Effector memory CD4-positive, alpha-beta T cell (primary cell): ENCODE measurements around the gene TBC1D28.
"Not testable (repeated sequence)": the region's sequence is repeated elsewhere in the genome, so short reads cannot be mapped to it uniquely, and the experiment has no call there.

Experiments used
- DNase-seq, 3 donors: peaks; one replicate each; pipeline ENCODE4 v3.0.0-alpha.2; 2020
- H3K27ac ChIP-seq: 2 replicates; pipeline ENCODE4 v1.7.0; 2013; ENCODE audit warnings: mild to moderate bottlenecking, low read length, moderate library complexity; ENCODE audit not compliant: insufficient read depth, poor library complexity, severe bottlenecking
- H3K27me3 ChIP-seq: replicated peaks from 2 replicates; pipeline ENCODE4 v1.7.0; 2013; ENCODE audit warnings: mild to moderate bottlenecking, low read length; ENCODE audit not compliant: insufficient read depth, control insufficient read depth, poor library complexity, severe bottlenecking
- H3K36me3 ChIP-seq: 2 replicates; pipeline ENCODE4 v1.7.0; 2013; ENCODE audit warnings: mild to moderate bottlenecking, low read length, moderate library complexity; ENCODE audit not compliant: control insufficient read depth, insufficient read depth
- H3K4me1 ChIP-seq: 2 replicates; pipeline ENCODE4 v1.7.0; 2013; ENCODE audit warnings: low read length, mild to moderate bottlenecking; ENCODE audit not compliant: control insufficient read depth, insufficient read depth, poor library complexity, severe bottlenecking
- H3K4me3 ChIP-seq: 2 replicates; pipeline ENCODE4 v1.7.0; 2013; ENCODE audit warnings: low read length, low read depth, mild to moderate bottlenecking; ENCODE audit not compliant: insufficient read depth, poor library complexity, severe bottlenecking
- H3K9me3 ChIP-seq: 2 replicates; pipeline ENCODE4 v1.7.0; 2013; ENCODE audit warnings: mild to moderate bottlenecking, low read length, moderate library complexity; ENCODE audit not compliant: control insufficient read depth

The TBC1D28 gene

GRCh38 chr17:18661924-18662624 is 17.9 kb upstream of the TBC1D28 start:
- not testable (repeated sequence) for H3K9me3 ChIP-seq, H3K27me3 ChIP-seq, H3K4me3 ChIP-seq, H3K36me3 ChIP-seq, H3K4me1 ChIP-seq, DNase-seq, H3K27ac ChIP-seq

DNA sequence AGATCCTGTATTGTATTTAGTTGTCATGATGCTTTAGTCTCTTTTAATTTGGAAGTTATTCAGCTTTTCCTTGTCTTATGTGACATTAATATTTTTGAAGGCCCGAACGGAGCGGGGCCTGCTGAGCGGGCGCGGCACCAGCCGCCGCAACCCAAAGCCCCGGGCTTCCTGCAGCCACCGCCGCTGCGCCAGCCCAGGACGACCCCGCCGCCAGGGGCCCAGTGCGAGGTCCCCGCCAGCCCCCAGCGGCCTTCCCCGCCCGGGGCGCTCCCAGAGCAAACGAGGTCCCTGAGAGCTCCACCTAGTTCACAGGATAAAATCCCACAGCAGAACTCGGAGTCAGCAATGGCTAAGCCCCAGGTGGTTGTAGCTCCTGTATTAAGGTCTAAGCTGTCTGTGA is 5.9 kb upstream of the TBC1D28 start:
- not testable (repeated sequence) for H3K4me3 ChIP-seq, H3K4me1 ChIP-seq, H3K27ac ChIP-seq, DNase-seq, H3K27me3 ChIP-seq, H3K9me3 ChIP-seq, H3K36me3 ChIP-seq

- not testable (repeated sequence) for H3K4me3 ChIP-seq, H3K36me3 ChIP-seq, H3K27me3 ChIP-seq, H3K27ac ChIP-seq, DNase-seq, H3K9me3 ChIP-seq, H3K4me1 ChIP-seq
Measured at GRCh38 chr17:18643124-18643523, 1.1 kb downstream of the TBC1D28 start.

- H3K4me3 ChIP-seq, H3K36me3 ChIP-seq, DNase-seq, H3K27me3 ChIP-seq, H3K4me1 ChIP-seq, H3K27ac ChIP-seq, H3K9me3 ChIP-seq: not testable (repeated sequence)
Measured at GRCh38 chr17:18638357-18638756, 5.8 kb downstream of the TBC1D28 start.

- H3K4me3 ChIP-seq, H3K9me3 ChIP-seq, H3K4me1 ChIP-seq, DNase-seq, H3K27me3 ChIP-seq, H3K27ac ChIP-seq, H3K36me3 ChIP-seq: not testable (repeated sequence)
Measured at GRCh38 chr17:18636237-18636636, 8.0 kb downstream of the TBC1D28 start.

DNA sequence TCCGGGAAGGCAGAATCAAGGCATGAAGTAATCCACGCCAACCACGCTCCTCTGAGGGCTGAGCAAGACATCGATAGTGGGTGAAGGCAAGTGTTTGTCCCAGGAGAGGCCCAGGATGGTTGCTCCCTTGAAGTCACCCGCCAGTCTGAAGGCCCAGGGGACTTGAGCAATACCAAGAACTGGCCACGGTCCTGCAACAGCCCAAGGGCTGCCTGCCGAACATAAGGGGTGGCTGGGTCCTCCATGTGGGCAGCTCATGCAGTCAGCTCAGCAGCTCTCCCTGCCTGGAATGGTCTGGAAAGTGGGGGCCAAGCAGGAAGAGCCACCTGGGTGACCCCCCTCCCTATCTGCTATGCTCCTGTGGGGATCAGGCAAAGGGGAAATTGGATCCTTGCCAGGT is 8.4 kb downstream of the TBC1D28 start:
- H3K36me3 ChIP-seq, H3K4me1 ChIP-seq, DNase-seq, H3K27ac ChIP-seq, H3K27me3 ChIP-seq, H3K9me3 ChIP-seq, H3K4me3 ChIP-seq: not testable (repeated sequence)

GRCh38 chr17:18634550-18635263 is 9.5 kb downstream of the TBC1D28 start:
- H3K27me3 ChIP-seq, H3K9me3 ChIP-seq, DNase-seq, H3K27ac ChIP-seq, H3K4me1 ChIP-seq, H3K36me3 ChIP-seq, H3K4me3 ChIP-seq: not testable (repeated sequence)

- Histone ChIP-seq H3K27ac (no peak overlapping the region), H3K27me3 (no peaks in the 10 kb centered on the region), H3K4me1 (no peaks in the 10 kb centered on the region), H3K4me3 (no peak overlapping the region), H3K9me3 (no peaks in the 10 kb centered on the region), H3K36me3 (no peaks in the 10 kb centered on the region)
- no peak for DNase-seq
Measured at GRCh38 chr17:18626152-18626870, 17.9 kb downstream of the TBC1D28 start.

DNA sequence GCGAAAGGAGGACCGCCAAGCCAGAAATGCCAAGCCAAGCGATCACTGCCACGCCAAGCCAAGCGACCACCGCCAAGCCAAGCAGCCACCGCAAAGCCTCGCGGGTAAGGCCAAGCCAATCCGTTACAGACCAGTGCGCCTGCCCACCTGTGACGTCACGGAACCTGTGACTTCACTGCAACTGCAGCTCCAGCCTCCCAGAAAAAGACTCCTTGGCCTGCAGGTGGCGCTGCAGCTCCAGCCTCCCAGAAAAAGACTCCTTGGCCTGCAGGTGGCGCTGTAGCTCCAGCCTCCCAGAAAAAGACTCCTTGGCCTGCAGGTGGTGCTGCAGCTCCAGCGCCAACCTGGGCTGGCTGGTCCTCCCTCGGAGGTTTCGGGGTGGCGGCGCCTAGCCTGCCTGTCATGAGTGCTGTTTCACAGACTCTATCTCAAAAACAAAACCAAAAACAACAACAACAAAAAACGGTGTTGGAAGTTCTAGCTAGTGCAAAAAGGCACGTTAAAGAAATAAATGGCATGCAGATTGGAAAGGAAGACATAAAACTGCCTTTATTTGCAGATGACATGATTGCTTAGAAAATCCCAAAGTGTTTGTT is 18.6 kb downstream of the TBC1D28 start:
- H3K36me3 ChIP-seq, H3K9me3 ChIP-seq, H3K4me1 ChIP-seq, H3K27me3 ChIP-seq: not testable (repeated sequence)
- Histone ChIP-seq H3K27ac (peak overlapping the region; percentile 51), H3K4me3 (peak overlapping the region; percentile 37)
- peak; percentile 83 to 93 (median 86) for DNase-seq
